Endothelial cell of umbilical vein (primary cell): Measurements from ENCODE around the gene STAC2. TPM values are rescaled to one million over a fixed set of nuclear protein-coding genes. Genes with fewer than 3 reads are reported as not detected.

Experiments used
- BruUV-seq: library from RNA; stranded (reverse); fragments of 400-500 nt; replicated peaks from 2 replicates; lab custom pipeline; 2021; lab: Mats Ljungman, UMichigan
- CTCF ChIA-PET: fragments of 300-600, 350-600 bp; sonication (Branson Sonifier 250); formaldehyde crosslinking; loops from one replicate; lab custom pipeline; 2021; ENCODE audit warnings: antibody characterized with exemption, inconsistent platforms; lab: Charles Lee
- POLR2A ChIA-PET: fragments of 300-600, 350-600 bp; sonication (Branson Sonifier 250); formaldehyde crosslinking; loops from one replicate; lab custom pipeline; 2021; ENCODE audit warnings: antibody characterized with exemption, inconsistent platforms; lab: Charles Lee
- DNase-seq: peaks from one replicate; pipeline ENCODE4 v3.0.0-alpha.2; 2011; ENCODE audit warnings: low read depth, low spot score
- FAIRE-seq: peaks from 2 replicates; lab custom pipeline; 2011; peaks lifted over from hg19 to GRCh38; lab: Jason Lieb, UNC
- H2AFZ ChIP-seq: 2 replicates; pipeline ENCODE4 v1.6.0; 2012; ENCODE audit warnings: low read depth, low read length, control low read depth, inconsistent platforms
- H3K27ac ChIP-seq: 2 replicates; pipeline ENCODE4 v1.5.1; 2011; ENCODE audit warnings: low read depth, mild to moderate bottlenecking, control low read depth, low read length, moderate library complexity; ENCODE audit not compliant: insufficient read depth
- H3K27me3 ChIP-seq, 2 experiments: 2 replicates each; pipeline versions ENCODE4 v1.6.0 to v1.6.1; 2011; ENCODE audit warnings: low read length in 2 of 2, mixed read lengths in 1 of 2; ENCODE audit not compliant: control insufficient read depth in 2 of 2, insufficient read depth in 2 of 2
- H3K36me3 ChIP-seq, 2 experiments: 2 replicates in 1 of 2; 3 replicates in 1 of 2; pipeline ENCODE4 v1.5.1; 2011; ENCODE audit warnings: low read length in 2 of 2, mild to moderate bottlenecking in 1 of 2, moderate library complexity in 1 of 2; ENCODE audit not compliant: control insufficient read depth in 2 of 2, insufficient read depth in 2 of 2; ENCODE audit errors: extremely low read depth in 1 of 2
- H3K4me1 ChIP-seq: 3 replicates; pipeline ENCODE4 v1.5.1; 2011; ENCODE audit warnings: mild to moderate bottlenecking, low read length; ENCODE audit not compliant: control insufficient read depth, insufficient read depth; ENCODE audit errors: extremely low read depth
- H3K4me2 ChIP-seq: 2 replicates; pipeline ENCODE4 v1.6.1; 2011; ENCODE audit warnings: low read length, control low read depth, mixed read lengths; ENCODE audit not compliant: insufficient read depth
- H3K4me3 ChIP-seq, 3 experiments: fragments of 200-600 bp in 1 of 3; sonication (generic), shearing (Covaris generic) in 1 of 3; replicated peaks in 1 of 3; 2 replicates each; pipeline ENCODE4 v1.5.1; 2011 to 2016; ENCODE audit warnings: control low read depth in 3 of 3, low read length in 3 of 3, mild to moderate bottlenecking in 2 of 3, inconsistent platforms in 1 of 3, low read depth in 1 of 3, moderate library complexity in 1 of 3; ENCODE audit not compliant: insufficient read depth in 1 of 3
- H3K79me2 ChIP-seq: 2 replicates; pipeline ENCODE4 v1.6.0; 2012; ENCODE audit warnings: low read length, inconsistent platforms; ENCODE audit not compliant: control insufficient read depth, insufficient read depth
- H3K9ac ChIP-seq: replicated peaks from 2 replicates; pipeline ENCODE3; 2011; ENCODE audit warnings: low read length, control low read depth; ENCODE audit not compliant: insufficient read depth; ENCODE audit errors: extremely low read depth
- H3K9me1 ChIP-seq: replicated peaks from 3 replicates; pipeline ENCODE4 v1.6.0; 2011; ENCODE audit warnings: mild to moderate bottlenecking, low read length; ENCODE audit not compliant: control insufficient read depth, insufficient read depth; ENCODE audit errors: extremely low read depth
- H3K9me3 ChIP-seq: replicated peaks from 2 replicates; pipeline ENCODE4 v1.5.1; 2012; ENCODE audit warnings: low read length, inconsistent platforms; ENCODE audit not compliant: control insufficient read depth, insufficient read depth
- H4K20me1 ChIP-seq: replicated peaks from 2 replicates; pipeline ENCODE3; 2011; ENCODE audit warnings: mild to moderate bottlenecking, low read length; ENCODE audit not compliant: control insufficient read depth, insufficient read depth; ENCODE audit errors: extremely low read depth
- CTCF ChIP-seq, 2 donors: IDR thresholded peaks; 1 replicate in 1 of 2; 2 replicates in 1 of 2; pipeline ENCODE4 v1.5.1; 2011; ENCODE audit warnings: low read length in 2 of 2, mild to moderate bottlenecking in 2 of 2, moderate library complexity in 2 of 2, control low read depth in 1 of 2, inconsistent platforms in 1 of 2, low read depth in 1 of 2; ENCODE audit not compliant: insufficient read depth in 1 of 2; ENCODE audit errors: extremely low read depth in 1 of 2
- EZH2 ChIP-seq: IDR thresholded peaks from 2 replicates; pipeline ENCODE4 v1.6.1; 2012; ENCODE audit warnings: borderline replicate concordance, low read depth, mild to moderate bottlenecking, moderate library complexity, low read length, inconsistent platforms; ENCODE audit not compliant: severe bottlenecking
- FOS ChIP-seq: IDR thresholded peaks from 2 replicates; pipeline ENCODE4 v1.6.1; 2011; ENCODE audit warnings: mild to moderate bottlenecking, low read length, moderate library complexity, borderline replicate concordance; ENCODE audit not compliant: insufficient read depth
- GATA2 ChIP-seq: IDR thresholded peaks from 2 replicates; pipeline ENCODE4 v1.7.0; 2011; ENCODE audit warnings: low read depth, mild to moderate bottlenecking, moderate library complexity, mixed read lengths, low read length; ENCODE audit not compliant: insufficient read length, insufficient read depth
- JUN ChIP-seq: IDR thresholded peaks from 2 replicates; pipeline ENCODE4 v1.6.1; 2011; ENCODE audit warnings: borderline replicate concordance, low read depth; ENCODE audit not compliant: insufficient read length, insufficient read depth
- MAX ChIP-seq: IDR thresholded peaks from 2 replicates; pipeline ENCODE4 v1.6.1; 2011; ENCODE audit not compliant: insufficient read depth, insufficient read length
- MYC ChIP-seq: IDR thresholded peaks from one replicate; pipeline ENCODE4 v1.6.1; 2011; ENCODE audit warnings: mild to moderate bottlenecking, low read depth, low read length
- POLR2A ChIP-seq: IDR thresholded peaks from 2 replicates; pipeline ENCODE4 v1.6.1; 2012; ENCODE audit warnings: low read depth, mild to moderate bottlenecking, control low read depth, low read length
- POLR2AphosphoS5 ChIP-seq: IDR thresholded peaks from 2 replicates; pipeline ENCODE4 v1.6.1; 2012; ENCODE audit warnings: low read depth, mild to moderate bottlenecking, control low read depth, low read length, moderate library complexity; ENCODE audit not compliant: insufficient read depth
- dilution Hi-C: fragments of 300-500 bp; cut with MboI; formaldehyde crosslinking; loops from one replicate; pipeline ENCODE4 v1.15.0; 2019; ENCODE audit warnings: low sequenced_read_pairs; ENCODE audit not compliant: extremely low pct_ligation_motif_present
- intact Hi-C: fragments of 100-400 bp; cut with micrococcal nuclease; formaldehyde crosslinking; loops from one replicate; pipeline ENCODE4 v1.10.0; 2022
- polyA plus RNA-seq, 4 experiments: library from polyadenylated mRNA; depleted of rRNA in 3 of 4; stranded (reverse) in 3 of 4; unstranded in 1 of 4; fragments of >200 nt; gene quantifications; 2 replicates each; pipeline versions ENCODE4 v1.2.1 to v1.2.3, GENCODE V29; 2011 to 2012; ENCODE audit warnings: missing spikeins in 1 of 4
- total RNA-seq: library from RNA; stranded (reverse); gene quantifications from 2 replicates; pipeline ENCODE4 v1.2.3, GENCODE V29; 2021

Gene STAC2
- total and polyA plus RNA-seq, 2 donors (not counting 3 experiments of a cell fraction or from before 2014, with no cell fraction given) = not detected

GRCh38 chr17:39171933-39172332 lies 53.8 kb downstream of the STAC2 start:
- no peaks in the 10 kb centered on the region for H3K79me2 ChIP-seq
- H3K4me3 ChIP-seq = no peak overlapping the region
- no TSS peak for BruUV-seq
- no peak for DNase-seq
- no peak overlapping the region for H3K27ac ChIP-seq
- no peak overlapping the region for H2AFZ ChIP-seq
- H3K4me1 ChIP-seq = peaks cover 6% of the 10 kb centered on the region
- peaks cover 0 to under 1% of the 10 kb centered on the region in 2 experiments for H3K36me3 ChIP-seq
- no peak overlapping the region for H3K4me2 ChIP-seq
- dilution Hi-C loops = no loop called here
- no peaks in the 10 kb centered on the region for H4K20me1 ChIP-seq
- H3K9ac ChIP-seq = no peak overlapping the region
- no peak for TF ChIP-seq POLR2A
- no peak for TF ChIP-seq FOS
- no peak for TF ChIP-seq MYC
- no peak for TF ChIP-seq POLR2AphosphoS5
- TF ChIP-seq EZH2 = no peak
- no peak for TF ChIP-seq CTCF (IDR thresholded peaks at IDR 0.05; ENCODE audit: extremely low read depth in 1 of 2, insufficient read depth in 1 of 2, low read depth in 1 of 2, low read length in 2 of 2)
- no peak for TF ChIP-seq JUN
- no peak for TF ChIP-seq MAX
- TF ChIP-seq GATA2 = no peak
- FAIRE-seq = no peak
- H3K9me1 ChIP-seq = no peaks in the 10 kb centered on the region
- intact Hi-C loops = no loop called here
- H3K9me3 ChIP-seq = no peaks in the 10 kb centered on the region
- peaks cover 5 to 7% of the 10 kb centered on the region in 2 experiments for H3K27me3 ChIP-seq
- ChIA-PET POLR2A (no interaction called here), CTCF (interaction anchor here (1.7 to 11.0 kb wide), 2 partner anchors 60 to 188 kb away, joined by 6 to 130 read pairs; no protein-coding TSS in a partner anchor)
